ENCODE results near the gene SCYL1. TPM values are rescaled to one million over a fixed set of nuclear protein-coding genes. Genes with fewer than 3 reads are reported as not detected.
A peak's percentile ranks its signal among the peaks of the same experiment; 100 is the strongest.

The SCYL1 gene
- total RNA-seq, 2 donors from 2014 or later = 62.9 to 67.4 TPM

GRCh38 chr11:65565624-65566453 lies 41.0 kb downstream of the SCYL1 start:
- no peak overlapping the region for H3K4me3 Mint-ChIP-seq
- H3K27me3 Mint-ChIP-seq (ENCODE audit: insufficient read depth) = peaks cover 11% of the 10 kb centered on the region
- Histone ChIP-seq H3K9me3 (ENCODE audit: control insufficient read depth, low read length) (no peaks in the 10 kb centered on the region), H3K9ac (ENCODE audit: extremely low read depth, low read length, poor library complexity, severe bottlenecking) (no peak overlapping the region), H3K27me3 (ENCODE audit: control insufficient read depth, insufficient read depth, low read length, poor library complexity, severe bottlenecking) (no peaks in the 10 kb centered on the region), H3K4me1 (ENCODE audit: control insufficient read depth, insufficient read depth, low read length) (peaks cover 4% of the 10 kb centered on the region), H3K4me3 (ENCODE audit: low read length) (no peak overlapping the region), H3K36me3 (ENCODE audit: control insufficient read depth, insufficient read depth, low read length) (no peaks in the 10 kb centered on the region), H3K27ac (ENCODE audit: low read depth, low read length) (no peak overlapping the region)
- 92 to 100% methylated on average over 5 to 7 of the region's 7 CpGs for WGBS, 2 experiments (ENCODE audit: insufficient coverage in 1 of 2, insufficient read length in 1 of 2)
- no peak for TF ChIP-seq CTCF (conservative IDR thresholded peaks at IDR 0.05)
- H3K9me3 Mint-ChIP-seq = no peaks in the 10 kb centered on the region
- DNase-seq = no peak
- peaks cover 14% of the 10 kb centered on the region for H3K4me1 Mint-ChIP-seq
- peaks cover 7% of the 10 kb centered on the region for H3K36me3 Mint-ChIP-seq (ENCODE audit: low read depth)
- no peak overlapping the region for H3K27ac Mint-ChIP-seq

- H3K27me3 ChIP-seq (ENCODE audit: control insufficient read depth, insufficient read depth, low read length, poor library complexity, severe bottlenecking) = no peaks in the 10 kb centered on the region
- peaks cover 7% of the 10 kb centered on the region for H3K4me1 ChIP-seq (ENCODE audit: control insufficient read depth, insufficient read depth, low read length)
- peaks cover 11% of the 10 kb centered on the region for H3K36me3 Mint-ChIP-seq (ENCODE audit: low read depth)
- peak overlapping the region; percentile 51 for H3K9ac ChIP-seq (ENCODE audit: extremely low read depth, low read length, poor library complexity, severe bottlenecking)
- peak overlapping the region; percentile 88 for H3K4me3 ChIP-seq (ENCODE audit: low read length)
- peak overlapping the region; percentile 52 for H3K27ac ChIP-seq (ENCODE audit: low read depth, low read length)
- 16 to 21% methylated on average over 18 to 28 of the region's 28 CpGs for WGBS, 2 experiments (ENCODE audit: insufficient coverage in 1 of 2, insufficient read length in 1 of 2)
- H3K27me3 Mint-ChIP-seq (ENCODE audit: insufficient read depth) = peaks cover 1% of the 10 kb centered on the region
- no peaks in the 10 kb centered on the region for H3K9me3 Mint-ChIP-seq
- no peak for DNase-seq
- H3K4me1 Mint-ChIP-seq = peaks cover 26% of the 10 kb centered on the region
- no peak for TF ChIP-seq CTCF (conservative IDR thresholded peaks at IDR 0.05)
- H3K27ac Mint-ChIP-seq = peak overlapping the region; percentile 98
- peak overlapping the region; percentile 97 for H3K4me3 Mint-ChIP-seq
- H3K36me3 ChIP-seq (ENCODE audit: control insufficient read depth, insufficient read depth, low read length) = no peaks in the 10 kb centered on the region
- no peaks in the 10 kb centered on the region for H3K9me3 ChIP-seq (ENCODE audit: control insufficient read depth, low read length)
Observed at GRCh38 chr11:65569164-65569972, 44.5 kb downstream of the SCYL1 start.

DNA sequence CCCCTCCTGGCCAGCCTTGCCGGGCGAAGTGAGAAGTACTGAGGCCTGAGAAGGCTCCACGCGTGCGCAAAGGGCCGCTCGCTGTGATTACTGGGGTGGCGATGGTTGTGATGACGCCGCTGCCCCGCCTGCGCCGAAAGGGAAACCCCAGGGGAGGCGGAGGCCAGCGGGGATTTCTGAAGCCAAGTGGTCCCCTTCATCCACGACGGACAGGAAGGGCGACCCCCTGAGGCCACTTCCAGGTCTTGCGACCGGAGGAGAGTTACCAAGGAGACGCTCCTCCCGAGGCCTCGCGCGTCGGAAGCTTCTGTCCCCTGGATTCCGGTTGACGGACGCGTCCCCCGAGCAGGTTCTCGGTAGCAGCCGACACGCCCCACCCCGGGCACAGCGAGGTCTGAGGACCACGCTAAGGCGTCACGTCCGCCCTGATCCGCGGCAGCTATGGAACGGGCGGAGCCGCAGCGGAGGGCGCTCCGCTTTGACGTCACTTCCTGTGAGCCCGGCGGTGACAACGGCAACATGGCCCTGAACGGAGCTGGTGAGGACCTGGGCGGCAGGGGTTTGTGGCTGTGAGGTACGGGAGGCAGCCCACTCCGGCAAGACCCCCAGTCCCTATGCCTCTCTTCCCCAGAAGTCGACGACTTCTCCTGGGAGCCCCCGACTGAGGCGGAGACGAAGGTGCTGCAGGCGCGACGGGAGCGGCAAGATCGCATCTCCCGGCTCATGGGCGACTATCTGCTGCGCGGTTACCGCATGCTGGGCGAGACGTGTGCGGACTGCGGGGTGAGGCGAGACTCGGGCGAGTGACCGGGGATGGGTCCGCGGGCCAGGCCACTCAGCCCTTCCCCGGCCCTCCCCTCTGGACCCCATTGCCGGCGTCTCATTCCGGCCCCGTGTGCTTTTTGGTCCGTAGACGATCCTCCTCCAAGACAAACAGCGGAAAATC lies 45.4 kb downstream of the SCYL1 start, which contains the start of gene ZNRD2:
ZNRD2 (plus strand) TSS at position 505 of the 946 bp plus-strand sequence; CDS start at position 520, 15 bp downstream.
- Histone ChIP-seq H3K27ac (ENCODE audit: low read depth, low read length) (peak within 1 kb of the TSS; percentile 52), H3K9ac (ENCODE audit: extremely low read depth, low read length, poor library complexity, severe bottlenecking) (peak within 1 kb of the TSS; percentile 62), H3K9me3 (ENCODE audit: control insufficient read depth, low read length) (no peaks in the 10 kb centered on the region), H3K4me1 (ENCODE audit: control insufficient read depth, insufficient read depth, low read length) (peaks cover 10% of the 10 kb centered on the region), H3K27me3 (ENCODE audit: control insufficient read depth, insufficient read depth, low read length, poor library complexity, severe bottlenecking) (peaks cover 7% of the 10 kb centered on the region), H3K36me3 (ENCODE audit: control insufficient read depth, insufficient read depth, low read length) (no peaks in the 10 kb centered on the region), H3K4me3 (ENCODE audit: low read length) (peak within 1 kb of the TSS; percentile 88)
- H3K9me3 Mint-ChIP-seq = no peaks in the 10 kb centered on the region
- TF ChIP-seq CTCF (conservative IDR thresholded peaks at IDR 0.05) = peak; percentile 83
- H3K27me3 Mint-ChIP-seq (ENCODE audit: insufficient read depth) = peaks cover 9% of the 10 kb centered on the region
- H3K4me3 Mint-ChIP-seq = peak within 1 kb of the TSS; percentile 97
- 0% methylated on average over 42 to 89 of the region's 89 CpGs for WGBS, 2 experiments (ENCODE audit: insufficient coverage in 1 of 2, insufficient read length in 1 of 2)
- H3K27ac Mint-ChIP-seq = peak within 1 kb of the TSS; percentile 98
- peaks cover 33% of the 10 kb centered on the region for H3K4me1 Mint-ChIP-seq
- peak; percentile 99 for DNase-seq
- H3K36me3 Mint-ChIP-seq (ENCODE audit: low read depth) = peaks cover 11% of the 10 kb centered on the region
